DND-41 (cell line): ENCODE results near the gene PLEKHG5.
"Not testable (repeated sequence)": the region's sequence is repeated elsewhere in the genome, so short reads cannot be mapped to it uniquely, and the experiment has no call there.

Source experiments
- ATAC-seq: fragments of 200-7000 bp; cut with Tn5 transposase; 3 replicates; pipeline ENCODE4 v1.9.1; 2021; ENCODE audit warnings: low read depth; ENCODE audit not compliant: insufficient read depth
- DNase-seq: peaks from one replicate; pipeline ENCODE4 v3.0.0-alpha.2; 2020
- H2AFZ ChIP-seq: 2 replicates; pipeline ENCODE4 v1.6.0; 2012; ENCODE audit warnings: low read depth, low read length
- H3K27ac ChIP-seq: 2 replicates; pipeline ENCODE4 v1.5.1; 2012; ENCODE audit warnings: low read length, inconsistent platforms
- H3K27me3 ChIP-seq: fragments of 200-600 bp; sonication (generic); 2 replicates; pipeline ENCODE4 v1.6.0; 2012; ENCODE audit warnings: low read length, mild to moderate bottlenecking, inconsistent platforms; ENCODE audit not compliant: insufficient read depth, poor library complexity
- H3K36me3 ChIP-seq: 2 replicates; pipeline ENCODE4 v1.5.1; 2012; ENCODE audit warnings: low read length, inconsistent platforms; ENCODE audit not compliant: insufficient read depth
- H3K4me1 ChIP-seq: 2 replicates; pipeline ENCODE4 v1.5.1; 2012; ENCODE audit warnings: mild to moderate bottlenecking, low read length; ENCODE audit not compliant: insufficient read depth
- H3K4me2 ChIP-seq: 2 replicates; pipeline ENCODE4 v1.6.0; 2012; ENCODE audit warnings: mild to moderate bottlenecking, moderate library complexity, low read length, inconsistent platforms; ENCODE audit not compliant: insufficient read depth
- H3K4me3 ChIP-seq, 2 experiments: fragments of 200-600 bp in 1 of 2; shearing (Covaris generic) in 1 of 2; 2 replicates each; pipeline ENCODE4 v1.5.1; 2012 to 2016; ENCODE audit warnings: inconsistent platforms in 2 of 2, low read length in 2 of 2, mild to moderate bottlenecking in 2 of 2, low read depth in 1 of 2, moderate library complexity in 1 of 2
- H3K79me2 ChIP-seq: 2 replicates; pipeline ENCODE4 v1.6.0; 2012; ENCODE audit warnings: low read length, inconsistent platforms; ENCODE audit not compliant: insufficient read depth
- H3K9ac ChIP-seq: 2 replicates; pipeline ENCODE4 v1.6.0; 2012; ENCODE audit warnings: low read depth, mild to moderate bottlenecking, inconsistent platforms, low read length, moderate library complexity
- H3K9me3 ChIP-seq: 2 replicates; pipeline ENCODE4 v1.5.1; 2012; ENCODE audit warnings: low read length, moderate library complexity, mild to moderate bottlenecking, inconsistent platforms; ENCODE audit not compliant: insufficient read depth, severe bottlenecking
- H4K20me1 ChIP-seq: 2 replicates; pipeline ENCODE4 v1.6.0; 2012; ENCODE audit warnings: low read length; ENCODE audit not compliant: insufficient read depth
- EZH2 ChIP-seq: IDR thresholded peaks from 3 replicates; pipeline ENCODE4 v1.6.1; 2012; ENCODE audit warnings: borderline replicate concordance, low read depth, mild to moderate bottlenecking, moderate library complexity, low read length, inconsistent platforms; ENCODE audit not compliant: severe bottlenecking
- TF ChIP-seq, protein P1 (sequence below): IDR thresholded peaks from 2 replicates; pipeline ENCODE4 v1.5.1; 2012; ENCODE audit warnings: borderline replicate concordance, low read length, moderate library complexity, mild to moderate bottlenecking; ENCODE audit not compliant: poor library complexity, severe bottlenecking; ENCODE audit errors: extremely low read depth

The PLEKHG5 gene

DNA sequence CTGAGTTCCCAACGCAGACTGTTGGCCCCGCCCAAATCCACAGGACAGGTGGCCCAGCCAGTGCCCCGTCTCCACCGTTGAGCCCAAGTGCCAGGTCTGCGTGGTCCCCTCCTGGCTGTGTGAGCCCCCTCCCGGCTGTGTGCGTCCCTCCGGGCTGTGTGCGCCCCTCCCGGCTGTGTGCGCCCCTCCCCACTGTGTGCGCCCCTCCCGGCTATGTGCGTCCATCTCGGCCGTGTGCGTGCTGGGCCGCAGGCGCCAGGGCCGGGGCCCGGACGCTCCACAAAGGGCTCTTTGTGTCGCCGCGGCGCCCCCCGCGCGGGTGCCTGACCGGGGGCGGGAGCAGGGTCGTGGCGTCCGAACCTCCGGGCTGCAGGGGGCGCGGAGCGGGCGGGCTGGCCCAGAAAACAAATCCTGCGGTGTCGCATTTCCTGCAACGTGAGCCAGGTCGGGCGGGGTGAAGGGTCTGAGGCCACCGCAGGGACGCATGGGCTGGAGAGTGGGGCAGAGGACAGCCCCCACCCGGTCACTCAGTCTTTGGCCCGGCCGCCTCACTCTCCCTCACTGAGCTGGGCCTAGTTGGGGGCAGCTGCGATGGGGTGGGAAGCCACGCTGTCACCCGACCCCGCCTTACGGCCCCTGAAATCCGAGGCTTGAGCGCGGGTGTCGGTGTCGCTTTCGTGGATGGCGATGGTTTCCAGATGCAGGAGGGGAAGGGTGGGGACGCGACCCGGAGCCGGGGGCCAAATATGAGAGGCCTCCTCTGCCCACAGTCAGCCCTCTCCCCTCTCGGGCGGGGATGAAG lies 44.2 kb downstream of the PLEKHG5 start:
- peaks cover 7% of the 10 kb centered on the region for H3K27me3 ChIP-seq
- no peak overlapping the region for H2AFZ ChIP-seq
- H3K4me3 ChIP-seq, result no peak overlapping the region
- no peak overlapping the region for H3K9ac ChIP-seq
- H3K4me1 ChIP-seq, result no peaks in the 10 kb centered on the region
- no peak overlapping the region for H3K27ac ChIP-seq
- DNase-seq, result no peak
- H4K20me1 ChIP-seq, result no peaks in the 10 kb centered on the region
- H3K4me2 ChIP-seq, result no peak overlapping the region
- TF ChIP-seq, protein P1, sequence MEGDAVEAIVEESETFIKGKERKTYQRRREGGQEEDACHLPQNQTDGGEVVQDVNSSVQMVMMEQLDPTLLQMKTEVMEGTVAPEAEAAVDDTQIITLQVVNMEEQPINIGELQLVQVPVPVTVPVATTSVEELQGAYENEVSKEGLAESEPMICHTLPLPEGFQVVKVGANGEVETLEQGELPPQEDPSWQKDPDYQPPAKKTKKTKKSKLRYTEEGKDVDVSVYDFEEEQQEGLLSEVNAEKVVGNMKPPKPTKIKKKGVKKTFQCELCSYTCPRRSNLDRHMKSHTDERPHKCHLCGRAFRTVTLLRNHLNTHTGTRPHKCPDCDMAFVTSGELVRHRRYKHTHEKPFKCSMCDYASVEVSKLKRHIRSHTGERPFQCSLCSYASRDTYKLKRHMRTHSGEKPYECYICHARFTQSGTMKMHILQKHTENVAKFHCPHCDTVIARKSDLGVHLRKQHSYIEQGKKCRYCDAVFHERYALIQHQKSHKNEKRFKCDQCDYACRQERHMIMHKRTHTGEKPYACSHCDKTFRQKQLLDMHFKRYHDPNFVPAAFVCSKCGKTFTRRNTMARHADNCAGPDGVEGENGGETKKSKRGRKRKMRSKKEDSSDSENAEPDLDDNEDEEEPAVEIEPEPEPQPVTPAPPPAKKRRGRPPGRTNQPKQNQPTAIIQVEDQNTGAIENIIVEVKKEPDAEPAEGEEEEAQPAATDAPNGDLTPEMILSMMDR, result no peak
- no peak for TF ChIP-seq EZH2
- no peaks in the 10 kb centered on the region for H3K36me3 ChIP-seq
- no peaks in the 10 kb centered on the region for H3K79me2 ChIP-seq
- H3K9me3 ChIP-seq, result no peaks in the 10 kb centered on the region
- ATAC-seq, result no peak

GRCh38 chr1:6446665-6447015 lies 44.8 kb downstream of the PLEKHG5 start:
- ATAC-seq, result no peak
- H3K9ac ChIP-seq, result no peak overlapping the region
- H3K4me3 ChIP-seq, result no peak overlapping the region

GRCh38 chr1:6445929-6446328 lies 45.5 kb downstream of the PLEKHG5 start:
- ATAC-seq, H3K4me1 ChIP-seq, H3K4me2 ChIP-seq, H3K9me3 ChIP-seq, H3K27me3 ChIP-seq, H3K9ac ChIP-seq, H3K36me3 ChIP-seq, H2AFZ ChIP-seq, H3K79me2 ChIP-seq, DNase-seq, H3K4me3 ChIP-seq, H4K20me1 ChIP-seq, H3K27ac ChIP-seq: not testable (repeated sequence)

More at GRCh38 chr1:6446665-6447015, 44.8 kb downstream of the PLEKHG5 start:
- Histone ChIP-seq H3K27me3 (peaks cover 7% of the 10 kb centered on the region), H3K36me3 (no peaks in the 10 kb centered on the region), H2AFZ (no peak overlapping the region), H3K4me1 (no peaks in the 10 kb centered on the region), H3K79me2 (no peaks in the 10 kb centered on the region), H3K27ac (no peak overlapping the region), H3K9me3 (no peaks in the 10 kb centered on the region), H4K20me1 (no peaks in the 10 kb centered on the region), H3K4me2 (no peak overlapping the region)
- TF ChIP-seq, protein P1, result no peak
- no peak for TF ChIP-seq EZH2
- DNase-seq, result no peak

GRCh38 chr1:6445062-6445763 lies 46.3 kb downstream of the PLEKHG5 start:
- no peak overlapping the region for H3K9ac ChIP-seq
- no peaks in the 10 kb centered on the region for H3K9me3 ChIP-seq
- DNase-seq (peak; percentile 15), ATAC-seq (no peak; the same call in 2 of the 3 replicates)
- no peak overlapping the region for H3K4me2 ChIP-seq
- no peak overlapping the region for H3K27ac ChIP-seq
- H2AFZ ChIP-seq, result no peak overlapping the region
- H4K20me1 ChIP-seq, result no peaks in the 10 kb centered on the region
- no peaks in the 10 kb centered on the region for H3K36me3 ChIP-seq
- peaks cover 7% of the 10 kb centered on the region for H3K27me3 ChIP-seq
- TF ChIP-seq, protein P1, result peak; percentile 52
- TF ChIP-seq EZH2, result no peak
- H3K4me3 ChIP-seq, result no peak overlapping the region
- no peaks in the 10 kb centered on the region for H3K79me2 ChIP-seq
- H3K4me1 ChIP-seq, result no peaks in the 10 kb centered on the region
